ENCODE results near the gene KLHL29.

The KLHL29 gene

DNA sequence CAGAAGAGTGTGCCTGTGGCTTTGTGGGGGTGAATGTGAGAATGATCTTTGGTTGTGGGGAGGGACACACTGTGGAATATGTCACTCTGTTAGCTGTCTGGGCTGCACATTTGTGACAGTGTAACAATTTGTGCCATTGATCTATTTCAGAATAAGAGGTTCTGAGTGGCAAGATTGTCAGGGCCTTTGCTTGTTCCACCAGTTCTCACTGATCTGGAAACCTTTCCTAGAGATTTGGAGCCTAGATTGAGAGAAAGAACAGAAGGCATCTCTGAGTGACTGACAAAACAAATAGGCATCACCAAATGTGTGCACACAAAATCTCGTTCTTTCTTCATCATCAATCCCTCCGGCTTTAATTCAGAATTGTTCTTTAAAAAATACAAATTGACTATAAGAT, 153.6 kb downstream of the KLHL29 start:
- H3K36me3 ChIP-seq (replicated peaks; ENCODE audit: insufficient read depth, low read length): no peaks in the 10 kb centered on the region
- no peaks in the 10 kb centered on the region for H3K79me2 ChIP-seq (ENCODE audit: low read length)
- TF ChIP-seq EZH2phosphoT487 (IDR thresholded peaks at IDR 0.05; ENCODE audit: low read length) (no peak), EZH2 (optimal IDR thresholded peaks at IDR 0.05; ENCODE audit: low read depth, low read length) (no peak)
- TF ChIP-seq, protein P1, sequence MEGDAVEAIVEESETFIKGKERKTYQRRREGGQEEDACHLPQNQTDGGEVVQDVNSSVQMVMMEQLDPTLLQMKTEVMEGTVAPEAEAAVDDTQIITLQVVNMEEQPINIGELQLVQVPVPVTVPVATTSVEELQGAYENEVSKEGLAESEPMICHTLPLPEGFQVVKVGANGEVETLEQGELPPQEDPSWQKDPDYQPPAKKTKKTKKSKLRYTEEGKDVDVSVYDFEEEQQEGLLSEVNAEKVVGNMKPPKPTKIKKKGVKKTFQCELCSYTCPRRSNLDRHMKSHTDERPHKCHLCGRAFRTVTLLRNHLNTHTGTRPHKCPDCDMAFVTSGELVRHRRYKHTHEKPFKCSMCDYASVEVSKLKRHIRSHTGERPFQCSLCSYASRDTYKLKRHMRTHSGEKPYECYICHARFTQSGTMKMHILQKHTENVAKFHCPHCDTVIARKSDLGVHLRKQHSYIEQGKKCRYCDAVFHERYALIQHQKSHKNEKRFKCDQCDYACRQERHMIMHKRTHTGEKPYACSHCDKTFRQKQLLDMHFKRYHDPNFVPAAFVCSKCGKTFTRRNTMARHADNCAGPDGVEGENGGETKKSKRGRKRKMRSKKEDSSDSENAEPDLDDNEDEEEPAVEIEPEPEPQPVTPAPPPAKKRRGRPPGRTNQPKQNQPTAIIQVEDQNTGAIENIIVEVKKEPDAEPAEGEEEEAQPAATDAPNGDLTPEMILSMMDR (IDR thresholded peaks at IDR 0.05; ENCODE audit: low read length): no peak
- H3K27ac ChIP-seq (ENCODE audit: low read length): no peak overlapping the region
- H3K9me3 ChIP-seq (replicated peaks; ENCODE audit: insufficient read depth, low read length): no peaks in the 10 kb centered on the region
- no peak for DNase-seq
- no peak overlapping the region for H3K4me2 ChIP-seq (ENCODE audit: low read depth, low read length)
- H3K4me1 ChIP-seq (ENCODE audit: low read length): no peaks in the 10 kb centered on the region
- no peaks in the 10 kb centered on the region for H3K9me2 ChIP-seq (replicated peaks; ENCODE audit: insufficient read depth, low read length)
- H4K20me1 ChIP-seq (ENCODE audit: insufficient read depth, low read length): no peaks in the 10 kb centered on the region
- no peak overlapping the region for H3K4me3 ChIP-seq (ENCODE audit: low read length)
- H2AFZ ChIP-seq (ENCODE audit: low read length): no peak overlapping the region
- H3K9ac ChIP-seq (ENCODE audit: low read length): no peak overlapping the region
- H3F3A ChIP-seq (ENCODE audit: insufficient read depth, low read length): no peaks in the 10 kb centered on the region
- H3K27me3 ChIP-seq (replicated peaks; ENCODE audit: insufficient read depth, low read length): no peaks in the 10 kb centered on the region

DNA sequence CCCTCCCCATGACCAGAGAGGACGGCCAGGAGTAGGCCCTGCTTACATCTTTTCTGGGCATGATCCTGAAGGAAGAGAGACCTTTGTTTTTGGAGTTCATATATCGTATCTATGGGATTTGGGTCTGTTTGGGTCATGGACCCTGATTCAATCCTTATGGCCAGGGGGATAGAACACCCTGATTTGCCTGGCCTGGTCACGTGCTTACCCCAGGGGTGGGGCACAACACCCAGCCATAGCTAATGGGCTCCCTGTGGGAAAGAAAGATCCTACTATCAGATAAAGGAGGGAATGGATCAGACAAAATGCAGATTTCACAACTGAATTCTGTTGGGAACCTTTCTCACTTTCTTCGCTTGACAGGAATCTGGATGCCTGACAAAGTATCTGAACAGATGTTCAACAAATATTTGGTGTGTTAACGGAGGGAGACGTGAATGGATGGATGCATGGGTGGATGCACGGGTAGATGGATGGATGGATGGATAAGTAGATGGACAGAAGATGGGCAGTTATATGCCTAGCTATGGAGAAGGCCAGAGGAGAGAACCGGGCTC, 155.9 kb downstream of the KLHL29 start:
- Histone ChIP-seq H3K27ac (ENCODE audit: low read length) (no peak overlapping the region), H3K9me2 (replicated peaks; ENCODE audit: insufficient read depth, low read length) (no peaks in the 10 kb centered on the region), H3K36me3 (replicated peaks; ENCODE audit: insufficient read depth, low read length) (no peaks in the 10 kb centered on the region), H3K9me3 (replicated peaks; ENCODE audit: insufficient read depth, low read length) (no peaks in the 10 kb centered on the region), H3K4me2 (ENCODE audit: low read depth, low read length) (no peak overlapping the region), H3K27me3 (replicated peaks; ENCODE audit: insufficient read depth, low read length) (no peaks in the 10 kb centered on the region), H3K4me1 (ENCODE audit: low read length) (no peaks in the 10 kb centered on the region), H3F3A (ENCODE audit: insufficient read depth, low read length) (no peaks in the 10 kb centered on the region), H4K20me1 (ENCODE audit: insufficient read depth, low read length) (no peaks in the 10 kb centered on the region), H3K9ac (ENCODE audit: low read length) (no peak overlapping the region), H2AFZ (ENCODE audit: low read length) (no peak overlapping the region), H3K4me3 (ENCODE audit: low read length) (no peak overlapping the region), H3K79me2 (ENCODE audit: low read length) (no peaks in the 10 kb centered on the region)
- DNase-seq: no peak
- no peak for TF ChIP-seq EZH2 (optimal IDR thresholded peaks at IDR 0.05; ENCODE audit: low read depth, low read length)
- TF ChIP-seq, protein P1 (IDR thresholded peaks at IDR 0.05; ENCODE audit: low read length): no peak
- no peak for TF ChIP-seq EZH2phosphoT487 (IDR thresholded peaks at IDR 0.05; ENCODE audit: low read length)

DNA sequence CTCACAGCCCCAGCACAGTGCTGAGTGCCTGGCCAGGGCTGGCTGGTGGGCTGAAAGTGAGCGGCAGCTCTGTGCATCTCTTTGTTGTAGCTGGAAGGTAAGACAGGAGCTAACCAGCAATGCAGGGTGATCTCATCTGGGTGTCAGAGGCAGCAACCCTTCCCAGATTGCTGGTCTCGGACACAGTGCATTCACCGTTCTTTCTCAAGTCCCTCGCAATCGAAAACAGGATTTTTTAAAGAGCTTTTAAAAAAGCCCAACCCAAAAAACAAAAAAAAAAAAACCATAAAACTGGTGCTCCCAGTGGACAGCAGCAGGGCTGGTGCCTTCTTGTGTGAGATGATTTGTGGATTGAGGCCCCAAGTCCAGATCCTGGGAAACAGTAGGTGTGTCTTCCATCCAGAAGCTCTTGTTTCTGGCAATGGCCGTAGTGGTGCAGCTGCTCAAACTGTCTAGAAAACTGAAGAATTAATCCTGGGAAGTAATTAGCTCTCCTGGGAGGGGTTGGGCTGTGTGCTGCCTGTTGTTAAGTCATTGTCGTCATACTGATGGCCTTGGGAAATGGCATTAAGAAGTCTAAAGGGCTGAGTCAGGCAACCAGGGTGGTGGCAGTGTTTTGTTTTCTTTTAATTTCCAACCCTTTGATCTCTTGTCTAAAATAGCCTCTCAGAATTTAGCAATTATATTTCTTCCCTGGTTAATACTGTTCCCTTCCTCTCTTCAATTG, 156.7 kb downstream of the KLHL29 start:
- Histone ChIP-seq H3K4me2 (ENCODE audit: low read depth, low read length) (no peak overlapping the region), H3K4me1 (ENCODE audit: low read length) (no peaks in the 10 kb centered on the region), H3K27ac (ENCODE audit: low read length) (no peak overlapping the region), H3K36me3 (replicated peaks; ENCODE audit: insufficient read depth, low read length) (no peaks in the 10 kb centered on the region), H3K9ac (ENCODE audit: low read length) (no peak overlapping the region), H3F3A (ENCODE audit: insufficient read depth, low read length) (no peaks in the 10 kb centered on the region), H3K4me3 (ENCODE audit: low read length) (no peak overlapping the region), H2AFZ (ENCODE audit: low read length) (no peak overlapping the region), H3K79me2 (ENCODE audit: low read length) (no peaks in the 10 kb centered on the region), H3K9me2 (replicated peaks; ENCODE audit: insufficient read depth, low read length) (no peaks in the 10 kb centered on the region), H3K27me3 (replicated peaks; ENCODE audit: insufficient read depth, low read length) (no peaks in the 10 kb centered on the region), H4K20me1 (ENCODE audit: insufficient read depth, low read length) (no peaks in the 10 kb centered on the region), H3K9me3 (replicated peaks; ENCODE audit: insufficient read depth, low read length) (no peaks in the 10 kb centered on the region)
- DNase-seq: no peak
- no peak for TF ChIP-seq EZH2 (optimal IDR thresholded peaks at IDR 0.05; ENCODE audit: low read depth, low read length)
- TF ChIP-seq, protein P1 (IDR thresholded peaks at IDR 0.05; ENCODE audit: low read length): no peak
- TF ChIP-seq EZH2phosphoT487 (IDR thresholded peaks at IDR 0.05; ENCODE audit: low read length): no peak
